Measurements from ENCODE around the gene CPNE9.
A peak's percentile ranks its signal among the peaks of the same experiment; 100 is the strongest.

Gene CPNE9

GRCh38 chr3:9704347-9705322, 1.0 kb downstream of the CPNE9 start:
- no peak for DNase-seq
- H3K9me3 ChIP-seq = no peaks in the 10 kb centered on the region

GRCh38 chr3:9710174-9710739, 6.6 kb downstream of the CPNE9 start:
- Histone ChIP-seq H3K4me3 (no peak overlapping the region), H3K27me3 (no peaks in the 10 kb centered on the region), H3K9me3 (no peaks in the 10 kb centered on the region), H3K27ac (no peak overlapping the region), H3K4me1 (peaks cover 0 to under 1% (median 0%) of the 10 kb centered on the region in 4 donors), H3K36me3 (no peaks in the 10 kb centered on the region)
- TF ChIP-seq CTCF (IDR thresholded peaks at IDR 0.05) = no peak
- no peak for DNase-seq
- intact Hi-C loops (cut with DNase I; ENCODE audit: low total_unique reads) = no loop called here

More at GRCh38 chr3:9704347-9705322, 1.0 kb downstream of the CPNE9 start:
- intact Hi-C loops (cut with DNase I; ENCODE audit: low total_unique reads) = no loop called here
- H3K36me3 ChIP-seq = peaks cover 10 to 34% (median 31%) of the 10 kb centered on the region in 3 donors
- peaks cover 0 to 20% of the 10 kb centered on the region in 2 donors for H3K27me3 ChIP-seq
- no peak overlapping the region for H3K27ac ChIP-seq
- TF ChIP-seq CTCF (IDR thresholded peaks at IDR 0.05) = no peak
- peak overlapping the region; percentile 3 to 37 for H3K4me3 ChIP-seq
- peaks cover 0 to 20% (median 17%) of the 10 kb centered on the region in 4 donors for H3K4me1 ChIP-seq

DNA sequence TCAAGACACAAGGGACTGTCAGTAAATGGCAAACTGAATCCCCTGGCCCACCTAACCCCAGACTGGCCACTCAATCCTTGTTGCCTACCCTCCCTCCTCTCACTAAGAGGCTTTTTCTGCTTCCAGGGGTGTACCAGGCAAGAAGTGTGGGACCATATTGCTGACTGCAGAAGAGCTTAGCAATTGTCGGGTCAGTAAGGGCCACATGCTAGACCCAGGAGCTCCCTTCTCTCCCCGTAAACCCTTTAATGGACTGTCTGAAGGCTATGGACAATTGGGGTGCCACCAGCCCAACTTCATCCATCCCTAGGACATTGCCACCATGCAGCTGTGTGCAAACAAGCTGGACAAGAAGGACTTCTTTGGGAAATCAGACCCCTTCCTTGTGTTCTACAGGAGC, 8.8 kb downstream of the CPNE9 start:
- Histone ChIP-seq H3K4me3 (no peak overlapping the region), H3K36me3 (no peaks in the 10 kb centered on the region), H3K27me3 (no peaks in the 10 kb centered on the region), H3K9me3 (no peaks in the 10 kb centered on the region), H3K27ac (no peak overlapping the region), H3K4me1 (peaks cover 0 to 15% (median 5%) of the 10 kb centered on the region in 4 donors)
- DNase-seq = no peak
- TF ChIP-seq CTCF (IDR thresholded peaks at IDR 0.05) = no peak
- intact Hi-C loops (cut with DNase I; ENCODE audit: low total_unique reads) = no loop called here

- intact Hi-C loops (cut with DNase I; ENCODE audit: low total_unique reads) = no loop called here
- Histone ChIP-seq H3K27me3 (no peaks in the 10 kb centered on the region), H3K27ac (no peak overlapping the region), H3K4me1 (peaks cover 0 to 15% (median 5%) of the 10 kb centered on the region in 4 donors), H3K36me3 (no peaks in the 10 kb centered on the region), H3K9me3 (no peaks in the 10 kb centered on the region), H3K4me3 (no peak overlapping the region)
- no peak for DNase-seq
- TF ChIP-seq CTCF (IDR thresholded peaks at IDR 0.05) = no peak
These were observed 9.5 kb downstream of the CPNE9 start for GRCh38 chr3:9713142-9713541.

DNA sequence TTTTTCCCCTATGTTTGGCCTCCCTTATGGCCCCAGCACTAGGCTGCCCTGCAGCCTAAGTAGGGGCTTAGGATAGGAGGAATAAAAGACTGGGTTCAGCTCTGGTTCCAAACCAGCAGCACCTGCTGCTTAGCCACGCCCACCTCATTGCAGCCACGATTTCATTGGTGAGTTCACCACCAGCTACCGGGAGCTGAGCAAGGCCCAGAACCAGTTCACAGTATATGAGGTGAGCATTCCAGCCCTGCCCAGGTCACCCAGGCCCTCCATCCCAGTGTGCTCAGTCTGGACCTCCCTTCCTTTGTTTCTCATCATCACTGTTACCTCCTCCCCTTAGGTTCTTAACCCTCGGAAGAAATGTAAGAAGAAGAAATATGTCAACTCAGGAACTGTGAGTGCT, 11.5 kb downstream of the CPNE9 start:
- H3K36me3 ChIP-seq = no peaks in the 10 kb centered on the region
- peak overlapping the region; percentile 34 to 64 for H3K27ac ChIP-seq
- no peaks in the 10 kb centered on the region for H3K27me3 ChIP-seq
- H3K9me3 ChIP-seq = no peaks in the 10 kb centered on the region
- DNase-seq = no peak
- no peak overlapping the region for H3K4me3 ChIP-seq
- intact Hi-C loops (cut with DNase I; ENCODE audit: low total_unique reads) = no loop called here
- TF ChIP-seq CTCF (IDR thresholded peaks at IDR 0.05) = no peak
- H3K4me1 ChIP-seq = peaks cover 0 to 15% (median 5%) of the 10 kb centered on the region in 4 donors

Data from tibial artery (tissue), 4 donors.